Heart left ventricle (tissue), 16 donors: Measurements from ENCODE around the gene TEP1. TPM values are rescaled to one million over a fixed set of nuclear protein-coding genes. Genes with fewer than 3 reads are reported as not detected.

ENCODE experiments used
- ATAC-seq, 4 donors: fragments of 200-7000 bp; cut with Tn5 transposase; one replicate each; pipeline ENCODE4 v1.9.1; 2020 to 2022; ENCODE audit warnings: moderate library complexity in 4 of 4, mild to moderate bottlenecking in 3 of 4, moderate number of reproducible peaks in 1 of 4
- DNase-seq, 5 donors: peaks; one replicate each; pipeline ENCODE4 v3.0.0-alpha.2; 2020
- H3K27ac ChIP-seq, 12 donors: fragments of 200-600 bp; sonication (generic) in 4 of 12; one replicate each; pipeline versions ENCODE4 v1.5.0 to v1.8.0; 2016 to 2022; ENCODE audit warnings: mild to moderate bottlenecking in 2 of 12
- H3K27me3 ChIP-seq, 9 donors: fragments of 200-600 bp; sonication (generic) in 2 of 9; one replicate each; pipeline versions ENCODE4 v1.5.1 to v1.8.0; 2016 to 2022; ENCODE audit warnings: mild to moderate bottlenecking in 3 of 9
- H3K36me3 ChIP-seq, 9 donors: fragments of 200-600 bp; sonication (generic) in 2 of 9; one replicate each; pipeline versions ENCODE4 v1.5.0 to v1.8.0; 2018 to 2022; ENCODE audit warnings: mild to moderate bottlenecking in 2 of 9
- H3K4me1 ChIP-seq, 12 donors: fragments of 200-600 bp; sonication (generic) in 4 of 12; one replicate each; pipeline versions ENCODE4 v1.5.0 to v1.8.0; 2016 to 2022; ENCODE audit warnings: mild to moderate bottlenecking in 3 of 12
- H3K4me3 ChIP-seq, 12 donors: fragments of 200-600 bp; sonication (generic) in 4 of 12; one replicate each; pipeline versions ENCODE4 v1.5.0 to v1.8.0; 2017 to 2022; ENCODE audit warnings: mild to moderate bottlenecking in 9 of 12, moderate library complexity in 4 of 12
- H3K9me3 ChIP-seq, 12 donors: fragments of 200-600 bp; sonication (generic) in 4 of 12; one replicate each; pipeline versions ENCODE4 v1.5.0 to v1.8.0; 2016 to 2022; ENCODE audit warnings: mild to moderate bottlenecking in 1 of 12
- CTCF ChIP-seq, 12 donors: fragments of 200-600 bp; sonication (generic) in 4 of 12; IDR thresholded peaks; one replicate each; pipeline versions ENCODE4 v1.5.0 to v1.8.0; 2018 to 2022; ENCODE audit warnings: antibody characterized with exemption in 12 of 12, mild to moderate bottlenecking in 5 of 12
- POLR2A ChIP-seq, 2 donors: fragments of 450-650 bp; IDR thresholded peaks; one replicate each; pipeline ENCODE4 v1.6.1; 2017; ENCODE audit warnings: antibody characterized with exemption in 2 of 2, mild to moderate bottlenecking in 2 of 2, moderate library complexity in 2 of 2
- WGBS, 4 donors: extraction: QIAGEN DNeasy Blood & Tissue Kit in 2 of 4; methylation state at CpG; one replicate each; pipeline versions ENCODE4 v1.1.5 to v1.1.7; 2013 to 2018; 5-methylcytosine and 5-hydroxymethylcytosine counted together
- intact Hi-C, 10 donors: fragments of 100-400 bp; cut with DNase I; formaldehyde crosslinking; loops; one replicate each; pipeline versions ENCODE4 v1.11.1 to v1.14.2; 2022
- polyA plus RNA-seq, 2 donors: library from polyadenylated mRNA; stranded (reverse); fragments of 200-250 nt; gene quantifications; one replicate each; pipeline ENCODE4 v1.2.3, GENCODE V29; 2013
- total RNA-seq, 9 donors: library from RNA; depleted of rRNA in 2 of 9; stranded (reverse); fragments of >200 nt in 2 of 9; fragmentation: NEBNext Ultra II Directional in 3 of 9; extraction: Animal tissue kit (Norgen Biotek cat#: 25700) in 3 of 9; gene quantifications; one replicate each; pipeline versions ENCODE4 v1.1.0 to v1.2.4, GENCODE V29; 2016 to 2023
- donor health status: ischemic (EF 13 %, LVEDD 7.1; RV severe dilation, severe dysfunction).
- donor health status: healthy with polysubstance abuse.
- donor health status: DM: no; HTN: yes; CAD: no.
- donor health status: DM: no; HTN: no; CAD: no.
- donor health status: ischemic (EF 25% LVEDD 6.9; RV normal size, moderate dysfunction).
- donor health status: ischemic (EF 25% LVEDD 5.7; RV mildly dilated, moderate dysfunction).
- donor health status: healthy.
- donor health status: DM: yes; HTN: yes; CAD: no.
- donor health status: ischemic (EF 35%, LVEDD 5.7; RV mildly dilated, moderate dysfunction).
- donor health status: nonischemic (EF 11% LVEDD 7.7; RV severe dilation, severe dysfunction).
- donor health status: DM: yes; HTN: yes; CAD: no.
- donor health status: PGD.
- donor health status: ischemic (EF 29% LVEDD 5.4; RV normal size, mild dysfunction).
- donor health status: nonischemic (EF 23%, LVEDD 6.1; RV moderate dilation, normal function).

TEP1 gene
- total and polyA plus RNA-seq, 11 donors = 4.1 to 31.3 (median 9.7) TPM

GRCh38 chr14:20428802-20429201 lies 15.5 kb upstream of the TEP1 start:
- Histone ChIP-seq H3K4me3 (no peak overlapping the region), H3K27ac (peak overlapping the region in 1 of 12 donors; percentile 81), H3K27me3 (no peaks in the 10 kb centered on the region), H3K9me3 (no peaks in the 10 kb centered on the region), H3K4me1 (peaks cover 0 to 45% (median 1%) of the 10 kb centered on the region in 12 donors), H3K36me3 (peaks cover 0 to 3% (median 0%) of the 10 kb centered on the region in 9 donors)
- peak in 1 of 4 donors; percentile 18 for ATAC-seq
- no peak for DNase-seq
- intact Hi-C loops = no loop called here
- TF ChIP-seq CTCF (IDR thresholded peaks at IDR 0.05) (no peak), POLR2A (IDR thresholded peaks at IDR 0.05) (no peak)
- WGBS, 4 donors = 31 to 46% (median 34%) methylated on average over 3 to 5 of the region's 5 CpGs

- ATAC-seq = no peak
- DNase-seq = no peak
- WGBS, 4 donors = 72 to 94% (median 87%) methylated on average over 5 of the region's 5 CpGs
- Histone ChIP-seq H3K9me3 (no peaks in the 10 kb centered on the region), H3K27ac (peak overlapping the region in 5 of 12 donors; percentile 22 to 81 (median 34)), H3K27me3 (no peaks in the 10 kb centered on the region), H3K4me1 (peaks cover 0 to 45% (median 1%) of the 10 kb centered on the region in 12 donors), H3K4me3 (peak overlapping the region in 1 of 12 donors; percentile 30), H3K36me3 (peaks cover 0 to 3% (median 0%) of the 10 kb centered on the region in 9 donors)
- intact Hi-C loops = no loop called here
- TF ChIP-seq CTCF (IDR thresholded peaks at IDR 0.05) = no peak
- TF ChIP-seq POLR2A (IDR thresholded peaks at IDR 0.05) = no peak
Measured at GRCh38 chr14:20428010-20428365, 14.7 kb upstream of the TEP1 start.

GRCh38 chr14:20427231-20428009 lies 14.1 kb upstream of the TEP1 start:
- intact Hi-C loops = no loop called here
- H3K36me3 ChIP-seq = peaks cover 0 to 3% (median 0%) of the 10 kb centered on the region in 9 donors
- peak; percentile 3 to 76 (median 66) for ATAC-seq
- DNase-seq = no peak
- peak overlapping the region in 1 of 12 donors; percentile 30 for H3K4me3 ChIP-seq
- TF ChIP-seq POLR2A (IDR thresholded peaks at IDR 0.05) = no peak
- no peak for TF ChIP-seq CTCF (IDR thresholded peaks at IDR 0.05)
- H3K4me1 ChIP-seq = peaks cover 0 to 45% (median 1%) of the 10 kb centered on the region in 12 donors
- no peaks in the 10 kb centered on the region for H3K27me3 ChIP-seq
- WGBS, 4 donors = 60 to 69% (median 66%) methylated on average over 5 of the region's 5 CpGs
- no peaks in the 10 kb centered on the region for H3K9me3 ChIP-seq
- H3K27ac ChIP-seq = peak overlapping the region in 3 of 12 donors; percentile 22 to 81 (median 34)

GRCh38 chr14:20424851-20425250 lies 11.6 kb upstream of the TEP1 start:
- intact Hi-C loops = no loop called here

More at GRCh38 chr14:20424851-20425250, 11.6 kb upstream of the TEP1 start:
- H3K27me3 ChIP-seq = no peaks in the 10 kb centered on the region
- H3K4me1 ChIP-seq = peaks cover 0 to 36% (median 0%) of the 10 kb centered on the region in 12 donors
- H3K4me3 ChIP-seq = no peak overlapping the region
- H3K36me3 ChIP-seq = peaks cover 0 to under 1% (median 0%) of the 10 kb centered on the region in 9 donors
- TF ChIP-seq POLR2A (IDR thresholded peaks at IDR 0.05) (no peak), CTCF (IDR thresholded peaks at IDR 0.05) (no peak)
- 36 to 56% (median 37%) methylated on average over 2 of the region's 2 CpGs for WGBS, 4 donors
- H3K27ac ChIP-seq = no peak overlapping the region
- H3K9me3 ChIP-seq = no peaks in the 10 kb centered on the region
- ATAC-seq (no peak), DNase-seq (no peak)
